HG02571 (cell line): ENCODE data around the gene ATP6V1G3.
"Not testable (repeated sequence)": the region's sequence is repeated elsewhere in the genome, so short reads cannot be mapped to it uniquely, and the experiment has no call there.

Experiments
- ATAC-seq: cut with Tn5 transposase; IDR thresholded peaks from one replicate; pipeline ENCODE4 v1.9.1; 2021; ENCODE audit warnings: mild to moderate bottlenecking, moderate library complexity; ENCODE audit not compliant: unreplicated experiment

ATP6V1G3 gene

DNA sequence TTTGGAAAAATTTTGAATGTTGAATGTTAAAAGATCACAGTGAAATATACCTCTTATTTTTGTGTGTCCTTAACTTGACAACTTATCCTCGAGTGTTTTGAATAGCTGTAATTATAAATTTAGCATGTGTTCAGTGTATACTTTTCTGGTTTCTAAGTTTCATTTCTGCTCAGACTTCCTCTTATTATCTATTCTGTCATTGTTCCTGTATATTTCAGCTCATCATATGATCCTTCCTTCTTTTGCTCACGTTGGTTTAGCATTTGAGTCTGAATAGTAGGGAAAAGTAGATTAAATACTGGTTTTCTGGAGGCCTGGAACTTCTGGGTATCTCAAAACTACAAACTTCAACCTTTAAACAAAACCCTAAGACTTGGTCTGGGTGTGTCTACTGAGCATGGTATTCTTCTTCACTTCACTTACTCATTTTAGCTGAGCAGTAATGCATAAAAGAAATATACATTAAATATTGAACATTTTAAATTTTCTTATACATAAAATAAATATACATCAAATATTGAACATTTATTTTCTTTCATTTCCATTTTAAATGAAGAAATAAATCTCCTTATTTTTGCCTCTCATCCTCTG, 3.3 kb upstream of the ATP6V1G3 start:
- ATAC-seq: peak; percentile 62

- ATAC-seq: no peak
Observed at GRCh38 chr1:198542632-198543031, 2.2 kb upstream of the ATP6V1G3 start.

DNA sequence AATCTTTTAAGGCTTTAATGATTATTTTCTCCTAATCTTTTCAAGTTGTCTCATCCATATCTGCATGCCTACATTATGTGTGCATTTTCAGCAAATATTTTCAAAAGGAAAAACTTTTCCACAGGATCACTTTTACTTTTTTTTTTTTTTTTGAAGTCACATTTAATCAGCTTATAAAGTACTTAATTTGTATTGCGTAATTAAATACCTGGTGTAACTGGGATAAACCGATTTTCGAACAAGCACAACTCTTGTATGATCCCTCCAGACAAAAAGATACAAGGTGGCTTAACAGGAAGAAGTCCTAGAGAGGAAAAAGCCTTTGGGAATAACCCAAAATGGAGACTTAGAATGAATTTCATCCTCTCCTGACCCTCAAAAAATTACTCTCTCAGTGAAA, 1.3 kb upstream of the ATP6V1G3 start:
- no peak for ATAC-seq

- no peak for ATAC-seq
Observed at GRCh38 chr1:198538579-198539364, 1.7 kb downstream of the ATP6V1G3 start.

DNA sequence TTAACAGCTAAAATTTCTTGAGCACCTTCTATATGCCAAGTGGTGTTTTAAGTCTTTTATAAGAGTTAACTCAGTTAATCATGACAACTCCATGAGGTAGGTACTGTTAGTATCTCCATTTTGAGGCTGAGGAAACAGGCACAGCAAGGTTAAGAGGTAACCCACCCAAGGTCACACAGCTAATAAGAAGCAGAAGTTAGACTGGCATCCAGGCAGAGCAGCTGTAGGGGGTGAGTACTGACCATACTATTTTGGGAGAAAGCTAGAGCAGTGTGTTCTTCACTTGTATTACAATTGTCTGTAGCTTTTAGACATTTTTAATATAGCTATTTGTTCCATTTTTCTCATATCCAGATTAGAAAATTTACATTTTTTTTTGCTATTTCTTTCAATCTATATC, 4.8 kb downstream of the ATP6V1G3 start:
- ATAC-seq: no peak

DNA sequence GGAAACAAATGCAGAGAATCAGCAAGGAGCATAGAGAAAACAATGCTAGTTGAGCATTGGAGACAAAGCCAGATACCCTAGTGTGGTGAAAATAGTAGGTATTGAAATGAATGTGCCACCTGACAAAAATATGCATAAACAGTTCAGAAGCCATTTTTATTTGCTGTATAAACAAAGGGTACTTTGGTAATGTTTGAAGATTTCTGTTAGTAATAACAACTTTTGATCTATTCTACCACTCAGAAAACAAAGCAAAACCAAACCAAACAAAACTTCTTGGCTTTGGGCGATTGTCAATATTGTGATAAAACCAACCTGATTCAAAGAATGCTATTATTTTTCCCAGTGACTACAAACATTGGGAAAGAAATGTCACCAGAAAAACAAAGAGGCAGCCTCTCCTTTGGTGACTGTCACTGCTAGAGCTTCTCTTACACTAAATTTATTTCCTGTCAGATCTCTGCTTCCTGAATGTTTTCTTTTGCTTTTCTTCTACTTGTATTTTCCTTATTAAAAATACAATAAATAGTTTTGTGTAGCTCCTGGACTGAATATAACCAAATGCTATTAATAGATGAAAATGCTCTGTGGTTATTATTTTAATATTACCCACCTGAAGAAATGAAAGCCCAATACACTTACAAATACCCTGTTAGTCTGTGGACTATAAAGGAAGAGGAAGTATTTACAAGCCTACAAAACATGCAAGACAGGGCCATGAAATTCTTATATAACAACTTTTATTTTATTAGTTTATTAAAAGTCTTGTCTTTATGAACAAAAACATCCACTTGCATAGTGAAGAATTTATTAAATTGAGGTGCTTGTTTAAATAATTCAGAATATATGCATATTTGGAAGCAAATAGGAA, 5.7 kb downstream of the ATP6V1G3 start:
- no peak for ATAC-seq

DNA sequence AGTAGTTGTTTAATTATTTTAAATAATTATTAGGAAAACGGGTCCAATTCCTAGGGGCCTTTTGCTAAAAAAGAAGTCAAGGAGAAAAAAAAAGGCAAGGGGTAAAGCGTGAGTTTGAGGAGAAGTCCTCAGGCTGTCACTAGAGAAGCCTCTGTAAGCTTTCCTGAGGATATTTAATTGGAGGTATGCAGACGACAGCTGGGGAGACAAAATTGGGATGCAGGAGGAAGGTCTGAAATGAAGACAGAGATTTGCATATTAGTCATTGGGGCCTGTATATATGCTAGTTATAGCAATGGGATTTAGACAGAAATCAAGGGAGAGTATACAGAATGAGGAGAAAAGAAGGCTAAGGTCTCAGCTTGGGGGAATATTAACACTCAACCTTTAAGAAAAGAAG, 8.6 kb downstream of the ATP6V1G3 start:
- no peak for ATAC-seq

DNA sequence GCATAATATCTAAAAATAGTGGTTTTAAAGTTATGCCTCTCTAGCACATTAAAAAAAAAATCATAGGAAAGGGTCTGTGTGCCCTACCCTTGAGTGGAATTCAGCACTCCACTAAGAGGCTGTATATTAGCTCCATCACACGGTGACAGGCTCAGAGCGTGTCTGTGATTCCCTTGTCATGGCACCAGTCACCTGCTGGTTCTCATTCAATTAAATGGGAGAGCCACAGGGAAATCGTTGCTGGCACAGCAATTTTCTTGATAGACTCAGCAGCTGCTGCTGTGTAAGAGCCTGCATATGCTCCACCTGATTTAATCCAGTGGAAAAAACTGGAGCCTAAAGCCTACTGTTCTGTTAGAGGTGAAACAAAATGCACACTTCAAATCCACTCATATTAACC, 9.5 kb downstream of the ATP6V1G3 start:
- ATAC-seq: no peak

GRCh38 chr1:198529414-198529813, 11.1 kb downstream of the ATP6V1G3 start:
- ATAC-seq: no peak

- ATAC-seq: no peak
Observed at GRCh38 chr1:198528364-198528763, 12.1 kb downstream of the ATP6V1G3 start.

GRCh38 chr1:198524556-198524955, 15.9 kb downstream of the ATP6V1G3 start:
- no peak for ATAC-seq

DNA sequence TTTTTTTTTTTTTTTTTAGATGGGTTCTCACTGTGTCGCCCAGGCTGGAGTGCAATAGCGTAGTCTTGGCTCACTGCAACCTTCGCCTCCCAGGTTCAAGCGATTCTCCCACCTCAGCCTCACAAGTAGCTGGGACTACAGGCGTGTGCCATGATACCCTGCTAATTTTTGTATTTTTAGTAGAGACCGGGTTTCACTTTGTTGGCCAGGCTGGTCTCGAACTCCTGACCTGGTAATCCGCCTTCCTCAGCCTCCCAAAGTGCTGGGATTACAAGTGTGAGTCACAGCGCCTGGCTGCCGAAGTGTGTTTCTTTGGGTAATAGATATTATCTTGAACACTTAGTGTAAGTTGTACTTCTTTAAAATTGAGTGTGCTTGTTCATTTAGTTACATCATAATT, 16.4 kb downstream of the ATP6V1G3 start:
- ATAC-seq: not testable (repeated sequence)

- no peak for ATAC-seq
Observed at GRCh38 chr1:198523182-198523950, 17.1 kb downstream of the ATP6V1G3 start.

- peak; percentile 86 for ATAC-seq
Observed at GRCh38 chr1:198520524-198521254, 19.8 kb downstream of the ATP6V1G3 start.

GRCh38 chr1:198519639-198520501, 20.6 kb downstream of the ATP6V1G3 start:
- ATAC-seq: no peak

DNA sequence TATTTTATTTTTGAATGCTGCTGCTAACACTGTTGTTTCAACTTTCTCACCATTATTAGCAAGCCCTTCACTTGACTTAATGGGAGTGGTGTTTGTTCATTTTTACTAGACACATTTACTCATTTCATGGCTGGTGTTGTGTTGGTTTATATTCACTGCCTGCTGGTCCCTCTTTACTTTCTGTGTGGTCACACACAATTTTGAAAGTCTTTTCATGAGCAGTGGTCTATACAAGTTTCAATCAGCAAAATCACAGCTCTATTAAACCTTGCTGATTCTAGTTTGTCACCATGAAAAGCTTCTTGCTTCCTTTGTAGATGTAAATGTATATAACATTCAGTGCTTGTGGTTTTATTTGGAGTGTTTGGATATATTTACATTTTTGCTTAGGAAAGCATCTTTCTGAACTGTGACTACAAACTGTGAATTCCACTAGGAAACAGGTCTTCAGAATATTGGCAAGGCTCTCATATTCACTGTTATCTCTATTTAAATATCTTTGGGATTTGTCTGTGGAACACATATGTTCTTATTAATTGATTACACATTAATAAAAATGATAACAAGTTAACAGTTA, 22.8 kb downstream of the ATP6V1G3 start:
- no peak for ATAC-seq

DNA sequence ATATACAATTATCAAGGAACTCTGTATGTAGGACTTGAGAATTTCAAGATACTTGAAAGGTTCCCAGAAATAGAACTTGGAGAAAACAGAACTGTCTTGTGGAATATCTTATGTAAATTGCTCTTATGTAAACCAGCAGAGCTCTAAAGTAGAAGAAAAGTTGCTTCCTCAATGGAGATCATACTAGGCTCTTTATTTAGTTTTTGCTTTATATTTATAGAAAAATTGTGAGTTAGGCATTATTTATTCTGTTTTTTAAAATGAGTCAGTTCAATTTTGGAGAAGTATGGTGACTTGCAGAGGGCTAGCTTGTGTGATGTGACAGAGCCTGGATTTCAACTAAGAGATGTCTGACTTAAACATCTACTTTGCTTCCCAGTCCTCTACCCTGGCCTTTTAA, 40.4 kb downstream of the ATP6V1G3 start:
- ATAC-seq: no peak

GRCh38 chr1:198499588-198499987, 40.9 kb downstream of the ATP6V1G3 start:
- no peak for ATAC-seq

- ATAC-seq: no peak
Observed at GRCh38 chr1:198498881-198499280, 41.6 kb downstream of the ATP6V1G3 start.
